HG03135 (cell line): ENCODE data around the gene MCF2L2.
A peak's percentile ranks its signal among the peaks of the same experiment; 100 is the strongest.
"Not testable (repeated sequence)": the region's sequence is repeated elsewhere in the genome, so short reads cannot be mapped to it uniquely, and the experiment has no call there.

Source experiments
- ATAC-seq: cut with Tn5 transposase; IDR thresholded peaks from one replicate; pipeline ENCODE4 v1.9.1; 2021; ENCODE audit warnings: mild to moderate bottlenecking, moderate library complexity; ENCODE audit not compliant: unreplicated experiment

Gene MCF2L2

DNA sequence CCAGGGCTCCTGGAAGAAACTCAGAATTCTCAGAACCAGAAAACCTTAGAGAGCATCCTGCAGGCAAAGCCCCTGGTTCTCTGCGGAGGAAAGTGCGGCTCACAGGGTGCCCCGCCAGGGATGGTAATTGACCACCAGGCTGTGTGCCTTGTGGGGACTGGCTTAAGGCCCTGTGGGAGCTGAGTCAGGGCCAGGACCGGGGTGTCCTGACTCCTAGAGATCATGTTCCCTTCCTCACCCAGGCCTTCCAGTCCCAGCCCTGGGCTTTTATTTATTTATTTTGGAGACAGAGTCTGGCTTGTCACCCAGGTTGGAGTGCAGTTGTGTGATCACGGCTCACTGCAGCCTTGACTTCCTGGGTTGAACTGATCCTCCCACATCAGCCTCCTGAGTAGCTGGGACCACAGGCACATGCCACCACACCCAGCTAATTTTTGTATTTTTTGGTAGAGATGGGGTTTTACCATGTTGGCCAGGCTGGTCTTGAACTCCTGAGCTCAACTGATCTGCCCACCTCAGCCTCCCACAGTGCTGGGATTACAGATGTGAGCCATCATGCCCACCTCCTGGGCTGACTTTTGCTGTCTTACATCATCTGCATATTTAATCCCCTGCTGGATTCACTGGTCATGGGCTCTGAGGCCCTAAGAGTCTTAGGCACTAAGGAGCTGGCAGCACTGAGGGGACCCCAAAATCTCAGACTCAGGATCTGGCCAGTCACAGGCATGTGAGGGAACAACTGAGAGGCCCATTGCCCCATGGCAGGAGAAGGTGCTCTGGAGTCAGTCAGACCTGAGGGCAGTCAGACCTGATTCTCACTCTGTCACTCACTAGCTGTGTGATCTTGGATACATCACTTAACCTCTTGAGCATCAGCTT is 245.4 kb downstream of the MCF2L2 start:
- no peak for ATAC-seq

DNA sequence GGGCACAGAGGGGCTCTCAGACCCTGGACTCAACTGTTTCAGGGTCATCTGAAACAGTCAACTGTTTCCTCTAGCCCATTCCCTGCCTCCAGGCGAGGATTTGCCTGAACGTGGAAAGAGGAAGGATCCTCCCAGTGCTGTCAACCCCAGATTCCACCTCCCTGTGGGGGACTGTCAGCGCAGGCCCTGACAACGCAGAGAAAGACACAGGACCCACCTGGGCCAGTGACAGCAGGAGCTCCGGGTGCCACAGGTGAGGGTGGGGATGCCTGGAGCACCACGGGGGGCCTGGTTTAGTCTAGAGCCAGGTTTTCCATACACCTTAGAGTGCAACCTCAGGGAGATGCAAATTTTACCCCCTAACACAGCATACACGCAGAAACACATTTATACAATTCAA is 246.3 kb downstream of the MCF2L2 start:
- ATAC-seq: no peak

GRCh38 chr3:183181606-183182005 is 246.8 kb downstream of the MCF2L2 start:
- no peak for ATAC-seq

DNA sequence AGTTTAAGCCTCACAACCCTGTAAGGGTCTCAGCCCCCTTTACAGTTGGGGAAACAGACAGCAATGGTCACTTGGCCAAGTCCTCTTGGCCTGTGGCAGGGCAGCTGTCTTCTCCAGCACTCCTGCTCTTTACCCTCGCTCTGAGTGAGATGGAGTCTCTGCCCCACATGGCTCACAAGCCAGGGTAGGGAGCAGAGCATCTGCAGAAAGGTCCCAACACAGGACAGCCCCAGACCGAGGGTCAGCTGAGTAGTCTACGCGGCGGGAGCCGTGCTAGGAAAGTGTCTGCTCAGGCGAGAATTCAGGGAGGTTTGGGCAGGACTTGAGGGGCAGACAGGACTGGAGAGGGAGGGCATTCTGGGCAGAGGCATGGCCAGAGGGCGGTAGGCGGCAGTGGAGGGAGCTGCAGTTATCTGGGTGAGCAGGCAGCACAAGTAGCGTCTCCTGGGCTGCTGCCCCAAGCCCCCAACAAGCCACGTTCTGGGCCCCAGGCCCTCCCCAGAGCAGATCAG is 247.6 kb downstream of the MCF2L2 start:
- ATAC-seq: no peak

DNA sequence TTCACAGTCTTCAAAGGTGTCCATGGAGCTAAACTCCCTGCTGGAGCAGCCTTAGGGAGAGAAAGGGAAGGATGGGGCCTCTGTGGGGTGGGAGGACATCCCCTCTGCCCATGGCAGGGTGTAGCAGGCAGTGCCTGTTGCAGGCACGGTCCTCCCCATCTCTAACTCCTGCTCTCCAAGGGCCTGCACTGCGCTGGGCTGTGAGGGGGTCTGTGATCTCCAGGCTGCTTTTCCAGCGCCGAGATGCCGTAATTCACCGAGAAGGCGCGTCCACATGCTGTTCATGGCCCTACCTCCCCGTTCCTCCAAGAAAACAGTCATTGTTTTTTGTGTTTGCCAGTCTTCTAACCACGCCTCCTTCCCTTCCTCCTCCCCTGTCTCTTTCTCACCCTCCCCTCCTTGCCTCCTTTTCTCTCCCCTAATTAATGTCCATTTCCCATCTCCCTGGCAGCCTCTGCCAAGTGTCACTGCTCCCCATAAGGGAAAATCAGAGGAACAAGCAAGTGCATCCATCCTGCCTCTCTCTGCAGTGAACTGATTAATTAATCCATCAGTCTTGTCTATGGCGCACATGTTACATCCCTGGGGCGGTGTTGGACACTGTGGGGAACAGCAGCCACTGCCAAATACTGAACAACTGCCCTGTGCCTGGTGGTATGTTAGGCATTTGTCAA is 248.2 kb downstream of the MCF2L2 start:
- no peak for ATAC-seq

- not testable (repeated sequence) for ATAC-seq
Measured at GRCh38 chr3:183179550-183179908, 248.9 kb downstream of the MCF2L2 start.

DNA sequence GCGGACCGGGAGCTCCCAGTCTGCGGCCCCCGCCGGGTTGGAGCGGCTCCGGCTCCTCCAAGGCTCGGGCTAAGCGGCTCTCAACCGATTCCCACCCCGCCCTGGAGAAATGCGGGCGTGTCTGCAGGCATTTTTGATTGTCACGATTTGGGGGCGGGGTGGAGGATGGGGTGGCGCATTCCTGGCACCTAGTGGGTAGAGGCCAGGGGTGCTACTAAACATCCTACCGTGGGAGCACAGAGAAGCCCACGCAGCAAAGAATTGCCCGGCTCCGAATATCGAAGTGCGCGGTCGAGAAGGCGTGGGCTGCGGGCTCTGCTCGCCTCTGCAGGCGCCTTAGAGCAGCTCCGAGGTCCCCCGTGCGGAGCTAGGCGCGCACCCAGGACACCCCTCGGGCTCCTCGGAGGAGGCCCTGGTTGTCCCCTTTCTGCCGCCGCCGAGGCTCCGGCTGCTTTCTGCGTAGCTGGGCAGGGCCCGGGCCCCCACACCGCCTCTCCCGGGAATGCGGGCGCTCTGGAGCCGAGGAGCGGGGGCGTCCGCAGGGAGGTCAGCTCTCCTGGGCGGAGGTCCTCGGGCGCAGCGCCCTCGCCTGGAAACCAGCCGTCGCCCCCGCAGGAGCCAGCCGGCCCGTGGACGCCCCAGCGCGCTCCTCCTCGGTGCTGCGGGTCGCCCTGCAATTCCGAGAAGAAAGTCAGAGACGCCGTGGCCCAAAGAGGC is 249.4 kb downstream of the MCF2L2 start:
- no peak for ATAC-seq

DNA sequence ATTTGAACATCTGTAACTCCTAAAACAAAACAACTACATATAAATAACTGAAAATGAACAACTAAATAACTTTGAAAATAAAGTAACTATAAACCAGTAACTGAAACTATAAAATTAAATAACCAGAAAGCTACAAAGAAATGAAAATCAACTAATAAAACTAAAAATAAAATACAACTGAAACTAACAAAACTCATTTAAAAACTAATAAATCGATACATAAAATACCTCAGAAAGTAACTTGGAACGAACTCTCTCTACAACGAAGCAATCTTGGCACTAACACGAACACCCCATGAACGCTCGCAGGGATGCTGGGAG is 249.9 kb downstream of the MCF2L2 start:
- no peak for ATAC-seq

DNA sequence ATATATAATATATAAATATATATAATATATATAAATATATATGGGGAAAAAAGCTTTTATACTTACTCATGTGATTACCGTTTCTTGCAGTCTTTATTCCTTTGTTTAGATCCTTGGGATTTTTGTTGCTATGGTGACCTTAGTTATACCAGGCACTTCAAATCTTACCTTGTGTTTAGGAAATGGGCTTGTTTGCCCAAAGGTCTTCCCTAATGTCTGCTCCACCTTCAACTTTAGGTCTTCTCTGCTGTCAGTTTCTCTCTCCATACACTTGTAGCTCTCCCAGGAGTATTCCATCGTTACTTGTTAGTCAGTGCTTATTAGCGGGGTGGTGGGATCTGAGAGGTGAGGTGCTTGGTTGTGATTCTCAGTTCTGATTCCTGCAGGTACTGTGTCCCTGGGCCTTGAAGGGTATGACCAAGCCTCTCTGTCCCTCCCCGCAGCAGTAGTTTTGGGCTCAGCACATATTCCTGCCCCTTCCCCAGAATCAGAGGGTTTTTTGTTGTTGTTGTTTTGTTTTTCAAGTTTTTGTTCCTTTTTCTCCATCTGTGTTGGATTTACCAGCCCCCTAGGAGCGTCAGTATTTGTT is 256.3 kb downstream of the MCF2L2 start:
- no peak for ATAC-seq

GRCh38 chr3:183167975-183168374 is 260.4 kb downstream of the MCF2L2 start:
- not testable (repeated sequence) for ATAC-seq

DNA sequence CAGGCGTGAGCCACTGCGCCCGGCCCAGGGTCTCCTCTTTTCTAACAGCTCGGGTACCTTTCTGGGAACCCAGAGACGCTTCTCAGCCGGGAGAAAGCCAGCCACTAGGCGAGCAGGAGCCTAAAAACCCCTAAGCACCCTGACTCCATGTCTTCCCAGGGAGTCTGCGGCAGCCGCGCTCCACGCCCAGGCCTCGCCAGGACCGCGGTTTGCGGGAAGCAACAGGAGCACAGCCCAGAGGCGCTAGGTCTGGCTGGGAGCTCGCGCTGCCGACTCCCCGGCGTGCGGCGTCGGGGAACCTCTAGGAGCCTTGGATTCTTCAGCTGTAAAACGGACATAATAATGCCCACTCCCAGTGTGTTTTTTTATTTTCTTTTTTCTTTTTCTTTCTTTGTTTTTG is 264.9 kb downstream of the MCF2L2 start:
- no peak for ATAC-seq

GRCh38 chr3:183161552-183162336 is 266.7 kb downstream of the MCF2L2 start:
- peak; percentile 69 for ATAC-seq

GRCh38 chr3:183160616-183161015 is 267.8 kb downstream of the MCF2L2 start:
- no peak for ATAC-seq

DNA sequence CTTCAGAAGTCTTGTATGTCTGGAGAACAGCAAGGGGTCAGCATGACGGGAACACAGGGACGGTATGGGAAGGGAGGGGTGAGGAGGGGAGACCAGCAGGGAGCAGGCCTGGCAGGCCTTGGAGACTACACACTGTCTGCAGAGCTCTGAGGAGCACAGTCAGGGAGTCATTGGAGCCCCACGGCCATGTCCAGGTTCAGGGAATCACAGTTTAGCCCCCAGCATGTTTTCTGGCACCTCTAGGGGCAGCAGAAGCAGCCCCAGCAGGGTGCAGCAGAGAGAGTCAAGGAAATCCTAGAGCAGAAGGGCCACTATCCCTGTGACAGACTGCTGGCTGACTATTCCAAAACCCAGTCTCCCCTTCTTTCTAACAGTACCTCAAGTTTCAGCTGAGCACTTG is 269.1 kb downstream of the MCF2L2 start:
- ATAC-seq: no peak

DNA sequence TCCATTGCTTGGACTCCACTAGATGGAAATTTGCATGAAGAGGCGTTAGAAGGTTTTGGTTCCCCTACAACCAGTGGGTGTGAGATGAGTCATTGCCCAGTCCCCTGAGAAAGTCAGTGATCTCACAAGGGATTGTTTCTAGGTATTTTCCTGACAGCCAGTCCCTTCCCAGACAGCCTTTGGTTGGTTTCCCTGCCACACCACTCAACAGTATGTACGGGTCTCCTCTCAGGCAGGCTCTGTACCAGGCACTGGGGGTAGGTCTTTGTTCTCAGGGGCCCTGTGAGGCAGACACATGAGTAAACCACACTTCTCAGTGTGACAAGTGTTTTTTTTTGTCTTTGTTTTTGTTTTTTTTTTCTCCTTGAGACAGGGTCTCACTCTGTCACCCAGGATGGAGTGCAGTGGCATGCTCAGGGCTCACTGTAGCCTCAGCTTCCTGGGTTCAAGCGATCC is 269.8 kb downstream of the MCF2L2 start:
- peak; percentile 65 for ATAC-seq

- ATAC-seq: peak; percentile 33
Measured at GRCh38 chr3:183158113-183158512, 270.3 kb downstream of the MCF2L2 start.

DNA sequence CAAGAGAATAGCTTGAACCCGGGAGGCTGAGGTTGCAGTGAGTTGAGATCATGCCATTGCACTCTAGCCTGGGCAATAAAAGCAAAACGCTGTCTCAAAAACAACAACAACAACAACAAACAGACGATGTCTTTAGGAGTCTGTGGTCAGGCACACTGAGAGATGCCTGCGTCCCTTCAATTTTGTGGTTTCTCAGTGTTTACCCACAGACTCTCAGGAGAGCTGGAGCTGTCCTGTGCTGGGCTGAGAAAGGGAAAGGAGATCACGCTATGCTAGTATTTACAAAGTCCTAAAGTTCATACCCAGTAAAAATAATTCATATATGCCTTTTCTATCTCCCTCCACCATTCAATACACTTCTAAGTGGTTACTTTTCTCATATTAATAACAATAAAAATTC is 272.2 kb downstream of the MCF2L2 start:
- no peak for ATAC-seq

- no peak for ATAC-seq
Measured at GRCh38 chr3:183155499-183155898, 272.9 kb downstream of the MCF2L2 start.

GRCh38 chr3:183153210-183153950 is 275.0 kb downstream of the MCF2L2 start:
- no peak for ATAC-seq
